Keratinocyte (primary cell): ENCODE measurements around the gene CHMP4B. TPM values are rescaled to one million over a fixed set of nuclear protein-coding genes. Genes with fewer than 3 reads are reported as not detected.

Experiments used
- DNase-seq: peaks from one replicate; pipeline ENCODE4 v3.0.0-alpha.2; 2011; ENCODE audit warnings: low read depth, missing footprints, low spot score
- FAIRE-seq: peaks from 2 replicates; lab custom pipeline; 2011; peaks lifted over from hg19 to GRCh38; lab: Jason Lieb, UNC
- H2AFZ ChIP-seq: 2 replicates; pipeline ENCODE4 v1.6.0; 2012; ENCODE audit warnings: low read length, control low read depth, inconsistent platforms; ENCODE audit not compliant: control insufficient read depth
- H3K27ac ChIP-seq: 2 replicates; pipeline ENCODE4 v1.5.1; 2011; ENCODE audit warnings: low read length; ENCODE audit not compliant: control insufficient read depth, insufficient read depth
- H3K27me3 ChIP-seq: 3 replicates; pipeline ENCODE4 v1.6.0; 2011; ENCODE audit warnings: low read length; ENCODE audit not compliant: control insufficient read depth, insufficient read depth; ENCODE audit errors: extremely low read depth
- H3K36me3 ChIP-seq, 2 experiments: 2 replicates in 1 of 2; 3 replicates in 1 of 2; pipeline ENCODE4 v1.5.1; 2011; ENCODE audit warnings: low read length in 2 of 2, mild to moderate bottlenecking in 1 of 2; ENCODE audit not compliant: control insufficient read depth in 2 of 2, insufficient read depth in 2 of 2; ENCODE audit errors: extremely low read depth in 1 of 2
- H3K4me1 ChIP-seq: 3 replicates; pipeline ENCODE4 v1.5.1; 2011; ENCODE audit warnings: low read length; ENCODE audit not compliant: control insufficient read depth, insufficient read depth; ENCODE audit errors: extremely low read depth
- H3K4me2 ChIP-seq: 3 replicates; pipeline ENCODE4 v1.6.0; 2011; ENCODE audit warnings: low read depth, low read length; ENCODE audit not compliant: control insufficient read depth, insufficient read depth; ENCODE audit errors: extremely low read depth
- H3K4me3 ChIP-seq, 3 experiments: fragments of 200-600 bp in 1 of 3; sonication (generic) in 1 of 3; 2 replicates in 2 of 3; 3 replicates in 1 of 3; pipeline ENCODE4 v1.5.1; 2011 to 2016; ENCODE audit warnings: low read length in 3 of 3, mild to moderate bottlenecking in 3 of 3, control low read depth in 2 of 3, inconsistent platforms in 1 of 3, low read depth in 1 of 3, mixed read lengths in 1 of 3, mixed run types in 1 of 3, moderate library complexity in 1 of 3; ENCODE audit not compliant: control insufficient read depth in 2 of 3, insufficient read depth in 2 of 3; ENCODE audit errors: extremely low read depth in 1 of 3
- H3K79me2 ChIP-seq: 2 replicates; pipeline ENCODE4 v1.6.0; 2012; ENCODE audit warnings: low read length; ENCODE audit not compliant: control insufficient read depth, insufficient read depth
- H3K9ac ChIP-seq: 3 replicates; pipeline ENCODE4 v1.6.0; 2011; ENCODE audit warnings: low read length; ENCODE audit not compliant: control insufficient read depth, insufficient read depth; ENCODE audit errors: extremely low read depth
- H3K9me1 ChIP-seq: 3 replicates; pipeline ENCODE4 v1.6.0; 2011; ENCODE audit warnings: low read length; ENCODE audit not compliant: control insufficient read depth, insufficient read depth; ENCODE audit errors: extremely low read depth
- H3K9me3 ChIP-seq: 2 replicates; pipeline ENCODE4 v1.5.1; 2012; ENCODE audit warnings: low read depth, low read length; ENCODE audit not compliant: control insufficient read depth
- H4K20me1 ChIP-seq: 3 replicates; pipeline ENCODE4 v1.6.0; 2011; ENCODE audit warnings: low read length; ENCODE audit not compliant: control insufficient read depth, insufficient read depth; ENCODE audit errors: extremely low read depth
- EZH2 ChIP-seq: IDR thresholded peaks from one replicate; pipeline ENCODE4 v1.6.1; 2012; ENCODE audit warnings: inconsistent platforms, mild to moderate bottlenecking, low read length, moderate library complexity
- dilution Hi-C: fragments of 300-500 bp; cut with MboI; formaldehyde crosslinking; loops from one replicate; pipeline ENCODE4 v1.7.0; 2020; ENCODE audit warnings: low sequenced_read_pairs; ENCODE audit not compliant: extremely low pct_ligation_motif_present
- polyA plus RNA-seq, 5 experiments: library from polyadenylated mRNA; depleted of rRNA in 3 of 5; stranded (reverse) in 3 of 5; stranded (forward) in 1 of 5; unstranded in 1 of 5; fragments of >200 nt; gene quantifications; 1 replicate in 1 of 5; 2 replicates in 3 of 5; 3 replicates in 1 of 5; pipeline versions ENCODE4 v1.2.1 to v1.2.3, GENCODE V29; 2011 to 2012; ENCODE audit warnings: missing spikeins in 2 of 5, low read depth in 1 of 5, low replicate concordance in 1 of 5
- TF ChIP-seq, protein P1 (sequence below), 3 experiments: IDR thresholded peaks in 1 of 3; conservative IDR thresholded peaks in 1 of 3; optimal IDR thresholded peaks in 1 of 3; 2 replicates in 2 of 3; 3 replicates in 1 of 3; pipeline versions ENCODE3 to v1.5.1; 2011; ENCODE audit warnings: low read length in 3 of 3, mild to moderate bottlenecking in 3 of 3, moderate library complexity in 2 of 3, control low read depth in 1 of 3, inconsistent platforms in 1 of 3; ENCODE audit not compliant: insufficient read depth in 2 of 3; ENCODE audit errors: extremely low read depth in 1 of 3

CHMP4B gene
- polyA plus RNA-seq, 1 donor (not counting 4 experiments of a cell fraction or from before 2014, with no cell fraction given) = 72.2 TPM

DNA sequence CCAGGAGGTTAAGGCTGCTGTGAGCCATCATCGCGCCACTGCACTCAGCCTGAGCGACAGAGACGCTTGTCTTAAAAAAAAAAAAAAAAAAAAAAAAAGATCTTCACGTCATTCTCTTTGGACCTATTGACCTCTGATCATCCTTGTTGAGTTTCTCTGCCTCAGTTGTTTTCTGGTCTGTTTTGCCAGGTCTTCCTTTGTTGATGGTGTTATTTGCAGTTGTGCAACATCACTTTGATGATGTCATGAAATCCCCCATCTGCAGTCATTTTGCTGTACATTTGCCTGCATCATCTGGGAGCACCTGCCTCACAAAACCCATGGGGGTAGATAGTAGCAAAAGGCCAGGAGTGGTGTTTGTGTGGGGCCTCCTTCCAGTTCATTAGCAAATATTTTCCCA, 39.2 kb upstream of the CHMP4B start:
- DNase-seq (no peak), FAIRE-seq (no peak)
- Histone ChIP-seq H3K9me1 (no peaks in the 10 kb centered on the region), H3K4me3 (no peak overlapping the region), H2AFZ (no peak overlapping the region), H4K20me1 (no peaks in the 10 kb centered on the region), H3K27me3 (no peaks in the 10 kb centered on the region), H3K36me3 (peaks cover 0 to 9% of the 10 kb centered on the region in 2 experiments), H3K4me1 (no peaks in the 10 kb centered on the region), H3K27ac (no peak overlapping the region), H3K9ac (no peak overlapping the region), H3K9me3 (no peaks in the 10 kb centered on the region), H3K4me2 (no peak overlapping the region), H3K79me2 (no peaks in the 10 kb centered on the region)
- TF ChIP-seq EZH2 = no peak
- TF ChIP-seq, protein P1, sequence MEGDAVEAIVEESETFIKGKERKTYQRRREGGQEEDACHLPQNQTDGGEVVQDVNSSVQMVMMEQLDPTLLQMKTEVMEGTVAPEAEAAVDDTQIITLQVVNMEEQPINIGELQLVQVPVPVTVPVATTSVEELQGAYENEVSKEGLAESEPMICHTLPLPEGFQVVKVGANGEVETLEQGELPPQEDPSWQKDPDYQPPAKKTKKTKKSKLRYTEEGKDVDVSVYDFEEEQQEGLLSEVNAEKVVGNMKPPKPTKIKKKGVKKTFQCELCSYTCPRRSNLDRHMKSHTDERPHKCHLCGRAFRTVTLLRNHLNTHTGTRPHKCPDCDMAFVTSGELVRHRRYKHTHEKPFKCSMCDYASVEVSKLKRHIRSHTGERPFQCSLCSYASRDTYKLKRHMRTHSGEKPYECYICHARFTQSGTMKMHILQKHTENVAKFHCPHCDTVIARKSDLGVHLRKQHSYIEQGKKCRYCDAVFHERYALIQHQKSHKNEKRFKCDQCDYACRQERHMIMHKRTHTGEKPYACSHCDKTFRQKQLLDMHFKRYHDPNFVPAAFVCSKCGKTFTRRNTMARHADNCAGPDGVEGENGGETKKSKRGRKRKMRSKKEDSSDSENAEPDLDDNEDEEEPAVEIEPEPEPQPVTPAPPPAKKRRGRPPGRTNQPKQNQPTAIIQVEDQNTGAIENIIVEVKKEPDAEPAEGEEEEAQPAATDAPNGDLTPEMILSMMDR (optimal IDR thresholded peaks at IDR 0.05 in 1 of 3, IDR thresholded peaks at IDR 0.05 in 1 of 3, conservative IDR thresholded peaks at IDR 0.05 in 1 of 3; ENCODE audit: extremely low read depth in 1 of 3, insufficient read depth in 2 of 3, low read length in 3 of 3) = no peak
- dilution Hi-C loops = no loop called here

DNA sequence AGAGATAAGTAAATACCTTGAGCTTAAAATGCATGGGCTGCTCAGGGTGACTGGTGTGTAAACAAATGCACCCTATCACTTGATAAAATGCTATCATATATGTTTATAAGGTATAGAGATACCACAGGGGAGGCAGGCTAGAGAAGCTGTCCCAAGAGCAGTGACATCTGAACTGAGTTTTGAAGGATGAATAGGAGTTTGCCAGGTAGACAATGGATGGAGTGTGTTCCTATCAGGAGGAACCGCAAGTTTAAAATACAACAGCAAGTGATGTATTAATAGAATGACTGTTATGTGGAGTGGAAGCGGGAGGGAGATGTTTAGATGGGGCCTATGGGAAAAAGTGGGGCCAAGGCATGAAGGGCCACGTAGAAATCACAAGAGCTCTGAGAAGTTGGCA, 38.7 kb upstream of the CHMP4B start:
- dilution Hi-C loops = no loop called here

More for the DNA sequence above, 38.7 kb upstream of the CHMP4B start:
- Histone ChIP-seq H3K4me2 (no peak overlapping the region), H3K79me2 (no peaks in the 10 kb centered on the region), H3K27ac (no peak overlapping the region), H4K20me1 (no peaks in the 10 kb centered on the region), H3K36me3 (peaks cover 0 to 9% of the 10 kb centered on the region in 2 experiments), H3K9me1 (no peaks in the 10 kb centered on the region), H3K9me3 (no peaks in the 10 kb centered on the region), H3K27me3 (no peaks in the 10 kb centered on the region), H3K4me3 (no peak overlapping the region), H3K4me1 (no peaks in the 10 kb centered on the region), H3K9ac (no peak overlapping the region), H2AFZ (no peak overlapping the region)
- FAIRE-seq (no peak), DNase-seq (no peak)
- no peak for TF ChIP-seq EZH2
- TF ChIP-seq, protein P1 (optimal IDR thresholded peaks at IDR 0.05 in 1 of 3, IDR thresholded peaks at IDR 0.05 in 1 of 3, conservative IDR thresholded peaks at IDR 0.05 in 1 of 3; ENCODE audit: extremely low read depth in 1 of 3, insufficient read depth in 2 of 3, low read length in 3 of 3) = no peak
